Rectal smooth muscle tissue (tissue), 1 donor: Measurements from ENCODE around the gene SPR.

ENCODE experiments used
- H3K27ac ChIP-seq: one replicate; pipeline ENCODE4 v1.7.0; 2013; ENCODE audit warnings: low read depth, low read length, inconsistent platforms
- H3K27me3 ChIP-seq: one replicate; pipeline ENCODE4 v1.7.0; 2013; ENCODE audit warnings: low read length; ENCODE audit not compliant: control insufficient read depth, insufficient read depth
- H3K36me3 ChIP-seq: one replicate; pipeline ENCODE4 v1.7.0; 2013; ENCODE audit warnings: low read length; ENCODE audit not compliant: control insufficient read depth, insufficient read depth
- H3K4me1 ChIP-seq: one replicate; pipeline ENCODE4 v1.7.0; 2013; ENCODE audit warnings: low read length; ENCODE audit not compliant: control insufficient read depth, insufficient read depth
- H3K4me3 ChIP-seq: one replicate; pipeline ENCODE4 v1.7.0; 2013; ENCODE audit warnings: low read length
- H3K9ac ChIP-seq: one replicate; pipeline ENCODE4 v1.7.0; 2013; ENCODE audit warnings: low read length

The SPR gene

DNA sequence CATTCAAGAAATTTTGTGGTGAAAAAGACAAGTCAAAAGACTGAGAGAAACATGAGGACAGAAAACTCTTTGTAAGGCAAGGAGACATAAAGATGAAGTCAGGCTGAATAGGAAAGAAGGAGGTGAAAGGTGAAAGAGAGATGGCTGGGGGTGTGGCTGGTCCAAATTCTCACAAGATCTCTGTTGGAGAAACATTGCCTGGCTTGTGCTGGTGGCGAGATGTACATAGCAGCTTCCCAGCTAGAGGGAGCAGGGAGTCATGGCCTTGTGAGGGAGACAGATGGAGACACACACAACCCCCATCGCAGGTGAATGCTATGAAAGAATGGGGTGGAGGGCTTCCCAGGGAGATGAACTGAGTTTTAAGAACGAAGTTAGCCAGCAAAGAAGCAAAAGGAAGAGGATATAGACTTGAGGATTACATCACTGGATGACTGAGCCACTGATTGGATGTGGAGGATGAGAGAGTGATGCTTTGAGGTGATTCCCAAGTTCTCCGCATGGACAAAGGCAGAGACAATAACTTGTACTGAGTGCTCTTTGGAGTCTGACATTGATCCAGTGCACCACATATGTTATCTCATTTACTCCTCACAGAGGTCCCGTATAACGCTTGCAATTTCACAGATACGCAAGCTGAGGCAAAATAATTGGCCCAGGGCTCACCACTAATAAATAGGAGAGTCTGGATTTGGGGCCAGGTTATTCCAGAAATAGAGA is 26.4 kb downstream of the SPR start:
- H3K27ac ChIP-seq, result no peak overlapping the region
- peaks cover 9% of the 10 kb centered on the region for H3K4me1 ChIP-seq
- no peaks in the 10 kb centered on the region for H3K36me3 ChIP-seq
- H3K27me3 ChIP-seq, result peaks cover 48% of the 10 kb centered on the region
- H3K9ac ChIP-seq, result no peak overlapping the region
- no peak overlapping the region for H3K4me3 ChIP-seq

DNA sequence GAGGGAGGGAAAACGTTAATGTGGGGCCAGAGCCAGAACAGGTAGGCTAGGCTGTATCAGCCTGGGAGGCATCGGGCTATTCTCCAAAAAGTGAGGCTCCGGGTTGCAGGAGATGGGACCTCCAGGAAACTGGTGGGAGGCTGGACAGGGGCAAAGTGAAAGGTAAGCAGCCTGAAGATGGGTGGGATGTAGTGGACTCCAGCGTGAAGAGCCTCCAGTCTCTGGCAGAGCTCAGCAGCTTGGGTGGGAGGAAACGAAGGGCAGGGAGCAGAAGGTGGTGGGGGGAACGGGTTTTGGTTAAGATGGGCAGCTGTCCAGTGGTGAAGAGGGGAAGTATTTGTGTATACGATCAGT is 27.0 kb downstream of the SPR start:
- Histone ChIP-seq H3K4me3 (no peak overlapping the region), H3K36me3 (no peaks in the 10 kb centered on the region), H3K27me3 (peaks cover 51% of the 10 kb centered on the region), H3K9ac (no peak overlapping the region), H3K27ac (no peak overlapping the region), H3K4me1 (peaks cover 10% of the 10 kb centered on the region)

DNA sequence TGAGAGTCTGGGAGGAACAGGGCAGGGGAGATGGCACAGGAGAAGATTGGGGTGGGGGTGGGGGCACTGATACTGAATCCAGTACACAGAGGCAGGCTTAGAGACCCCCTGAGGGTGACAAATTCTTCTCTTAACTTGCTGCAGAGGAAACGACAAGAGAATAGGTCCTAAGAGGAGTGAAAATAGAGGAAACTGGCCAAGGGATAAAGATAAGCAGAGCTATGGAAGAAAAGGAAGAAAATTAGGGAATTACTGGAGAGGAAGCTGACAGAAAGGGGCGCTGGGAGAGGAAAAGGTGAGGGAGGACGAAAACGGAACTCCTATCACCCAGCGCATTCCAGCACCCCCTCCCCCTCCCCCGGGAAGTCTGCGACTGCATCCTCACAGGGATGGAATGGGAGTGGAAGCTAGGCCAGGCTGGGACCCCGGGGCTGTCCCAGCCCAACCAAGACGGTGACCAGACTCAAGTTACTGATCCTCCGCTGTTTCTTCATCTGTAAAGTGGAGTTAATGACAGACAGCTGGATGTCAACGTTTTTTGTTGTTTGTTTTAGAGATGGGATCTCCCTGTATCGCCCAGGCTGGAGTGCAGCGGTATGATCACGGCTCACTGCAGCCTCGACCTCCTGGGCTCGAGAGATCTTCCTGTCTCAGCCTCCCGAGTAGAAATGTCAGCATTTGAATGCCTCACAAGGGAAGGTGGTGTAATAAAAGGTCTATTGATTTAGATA is 27.5 kb downstream of the SPR start:
- Histone ChIP-seq H3K4me1 (peaks cover 10% of the 10 kb centered on the region), H3K4me3 (no peak overlapping the region), H3K27me3 (peaks cover 46% of the 10 kb centered on the region), H3K36me3 (no peaks in the 10 kb centered on the region), H3K9ac (no peak overlapping the region), H3K27ac (no peak overlapping the region)

DNA sequence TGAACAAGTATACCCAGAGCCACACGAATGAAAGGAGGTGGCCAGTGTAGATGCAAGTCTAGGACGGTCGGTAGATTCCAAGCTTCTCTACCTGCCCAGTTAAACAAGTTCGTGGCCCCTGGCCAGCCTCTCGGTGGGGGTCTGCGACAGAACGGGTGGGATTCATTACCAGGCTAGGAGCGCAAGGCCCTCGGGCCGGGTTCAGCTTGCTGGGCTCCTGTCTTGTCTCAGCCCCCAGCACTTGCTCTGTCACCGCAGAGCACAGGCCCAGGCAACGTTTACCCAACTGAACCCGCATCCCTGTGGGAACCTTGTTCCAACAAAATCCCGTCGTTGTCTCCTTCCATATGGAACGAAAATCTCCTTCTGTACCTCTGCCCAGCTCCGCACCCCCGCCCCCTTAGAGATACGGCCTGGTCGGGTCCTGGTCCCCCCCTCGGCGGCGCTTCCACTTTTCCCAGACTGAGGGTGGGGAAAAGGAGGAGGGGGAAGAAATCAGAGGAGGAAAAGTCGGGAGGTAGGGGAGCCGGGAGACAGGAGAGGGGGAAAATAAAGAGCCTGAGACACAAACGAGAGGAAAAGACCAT is 28.2 kb downstream of the SPR start:
- peaks cover 53% of the 10 kb centered on the region for H3K27me3 ChIP-seq
- peaks cover 10% of the 10 kb centered on the region for H3K4me1 ChIP-seq
- H3K36me3 ChIP-seq, result no peaks in the 10 kb centered on the region
- H3K9ac ChIP-seq, result no peak overlapping the region
- peak overlapping the region; percentile 61 for H3K4me3 ChIP-seq
- H3K27ac ChIP-seq, result no peak overlapping the region

DNA sequence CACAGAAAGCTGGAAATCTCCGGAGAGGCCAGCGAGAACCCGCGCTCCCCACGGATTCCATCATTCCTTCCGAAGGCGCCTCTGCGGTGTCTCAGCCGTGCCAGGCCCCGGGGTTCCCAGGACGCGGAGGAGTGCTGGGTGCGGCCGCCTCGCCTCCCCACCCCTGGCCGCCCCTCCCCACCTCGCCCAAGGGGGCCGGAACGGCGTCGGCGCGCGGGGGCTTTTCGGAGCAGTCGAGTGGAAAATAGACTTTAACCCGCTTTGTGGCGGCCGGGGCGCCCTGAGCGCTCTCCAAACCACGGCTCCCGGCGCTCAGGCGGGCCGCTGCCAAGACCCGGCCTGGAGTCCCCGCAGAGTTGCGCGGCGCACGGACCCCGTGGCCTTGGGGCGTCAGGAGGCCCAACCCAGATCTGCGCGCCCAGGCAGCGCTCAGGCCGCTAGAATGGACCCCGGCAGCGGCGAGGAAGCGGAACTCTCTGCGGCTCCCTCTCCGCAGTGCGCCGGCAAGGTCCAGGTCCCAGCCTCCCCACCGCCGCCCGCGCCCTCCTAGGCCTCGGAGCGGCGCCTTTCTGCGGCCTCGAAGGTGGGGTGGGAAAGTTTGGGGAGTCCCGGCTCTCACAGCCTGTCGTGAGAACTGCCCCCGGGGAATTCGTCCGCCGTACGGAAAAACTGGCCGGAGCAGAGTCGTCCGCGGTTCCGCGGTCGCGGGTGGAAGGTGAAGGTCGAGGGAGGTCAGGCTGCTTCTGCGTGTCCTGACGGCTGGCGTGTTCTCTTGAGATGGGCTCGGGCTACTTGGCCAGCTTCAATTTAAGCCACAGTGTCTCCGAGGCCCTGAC is 28.9 kb downstream of the SPR start:
- Histone ChIP-seq H3K27ac (no peak overlapping the region), H3K36me3 (no peaks in the 10 kb centered on the region), H3K4me1 (peaks cover 10% of the 10 kb centered on the region), H3K4me3 (peak overlapping the region; percentile 61), H3K27me3 (peaks cover 59% of the 10 kb centered on the region), H3K9ac (no peak overlapping the region)

DNA sequence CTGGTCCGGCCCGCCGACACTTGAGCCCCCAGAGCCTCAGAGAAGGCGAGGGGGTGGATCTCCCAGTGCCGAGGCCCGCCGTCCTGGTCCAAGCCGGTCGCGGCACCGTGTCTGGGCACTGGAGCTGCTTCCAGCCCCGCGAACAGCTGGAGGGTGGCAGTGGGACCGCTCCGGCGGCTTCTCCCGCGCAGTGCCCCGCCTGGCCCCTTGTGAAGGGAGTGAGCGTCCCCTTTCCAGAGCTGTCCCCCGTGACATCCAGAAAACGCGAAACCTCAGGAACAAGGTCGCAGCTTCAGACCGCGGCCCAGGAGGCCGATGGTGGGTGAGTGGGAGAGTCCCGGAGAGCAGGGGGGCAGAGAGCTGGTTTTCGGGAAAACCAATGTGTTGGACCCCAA is 29.5 kb downstream of the SPR start:
- Histone ChIP-seq H3K4me3 (peak overlapping the region; percentile 61), H3K36me3 (no peaks in the 10 kb centered on the region), H3K4me1 (peaks cover 10% of the 10 kb centered on the region), H3K27me3 (peaks cover 65% of the 10 kb centered on the region), H3K27ac (no peak overlapping the region), H3K9ac (no peak overlapping the region)

DNA sequence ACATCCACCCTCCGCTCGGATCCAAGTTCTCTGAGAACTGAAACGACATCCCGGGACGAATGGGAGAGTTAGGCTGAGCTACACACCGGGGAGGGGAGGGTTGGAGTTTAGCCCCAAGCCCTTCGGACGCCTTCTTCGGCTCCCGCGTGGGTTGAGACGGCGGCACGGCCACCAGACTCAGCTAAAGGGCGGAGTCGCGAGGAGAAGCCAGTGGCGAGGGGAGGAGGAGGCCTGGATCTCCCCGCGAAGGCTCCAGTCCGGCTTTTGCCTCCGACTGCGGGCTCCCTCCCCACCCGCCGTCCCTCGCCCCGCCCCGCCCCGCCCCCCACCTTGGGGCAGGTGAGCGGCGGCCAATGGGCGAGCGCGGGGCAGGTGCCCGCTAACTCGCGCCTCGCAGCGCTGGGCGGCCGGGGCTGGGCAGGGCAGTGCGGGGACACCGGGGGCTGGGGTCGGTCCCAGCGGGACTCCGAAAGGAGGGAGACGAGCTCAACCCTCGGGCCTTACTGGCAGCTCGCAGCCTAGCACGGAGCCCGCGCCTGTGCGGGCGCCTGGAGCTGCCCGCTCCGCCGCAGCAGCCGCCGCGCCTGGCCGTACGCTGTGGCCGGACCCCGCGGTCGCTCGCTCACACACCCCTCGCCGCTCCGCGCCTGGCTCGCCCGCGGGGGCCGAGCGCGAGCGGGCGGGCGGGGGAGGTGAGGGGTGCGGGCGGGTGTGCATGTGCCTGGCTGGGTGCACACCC is 30.1 kb downstream of the SPR start, which contains the start of gene EMX1:
EMX1 (plus strand) TSS at position 382 of the 739 bp plus-strand sequence; CDS start at position 716, 334 bp downstream.
- H3K27me3 ChIP-seq, result peaks cover 69% of the 10 kb centered on the region
- peak within 1 kb of the TSS; percentile 61 for H3K4me3 ChIP-seq
- no peak within 1 kb of the TSS for H3K9ac ChIP-seq
- H3K4me1 ChIP-seq, result peaks cover 10% of the 10 kb centered on the region
- no peaks in the 10 kb centered on the region for H3K36me3 ChIP-seq
- no peak within 1 kb of the TSS for H3K27ac ChIP-seq

DNA sequence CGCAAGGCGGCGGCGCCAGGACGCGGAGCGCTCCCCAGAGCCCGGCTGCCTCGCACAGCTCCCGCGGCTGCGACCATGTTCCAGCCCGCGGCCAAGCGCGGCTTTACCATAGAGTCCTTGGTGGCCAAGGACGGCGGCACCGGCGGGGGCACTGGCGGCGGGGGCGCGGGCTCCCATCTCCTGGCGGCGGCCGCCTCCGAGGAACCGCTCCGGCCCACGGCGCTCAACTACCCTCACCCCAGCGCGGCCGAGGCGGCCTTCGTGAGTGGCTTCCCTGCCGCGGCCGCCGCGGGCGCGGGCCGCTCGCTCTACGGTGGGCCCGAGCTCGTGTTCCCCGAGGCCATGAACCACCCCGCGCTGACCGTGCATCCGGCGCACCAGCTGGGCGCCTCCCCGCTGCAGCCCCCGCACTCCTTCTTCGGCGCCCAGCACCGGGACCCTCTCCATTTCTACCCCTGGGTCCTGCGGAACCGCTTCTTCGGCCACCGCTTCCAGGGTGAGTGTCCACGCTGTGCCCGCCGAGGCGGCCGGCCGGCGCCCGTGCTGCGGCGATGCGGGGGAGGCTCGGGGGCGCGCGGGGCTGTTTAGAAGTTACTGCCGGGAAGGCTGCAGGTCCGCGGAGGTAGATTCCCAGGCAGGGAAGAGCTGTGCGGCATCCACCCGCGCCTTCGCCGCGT is 30.8 kb downstream of the SPR start:
- no peak overlapping the region for H3K9ac ChIP-seq
- no peaks in the 10 kb centered on the region for H3K36me3 ChIP-seq
- no peak overlapping the region for H3K4me3 ChIP-seq
- H3K4me1 ChIP-seq, result peaks cover 10% of the 10 kb centered on the region
- no peak overlapping the region for H3K27ac ChIP-seq
- peaks cover 77% of the 10 kb centered on the region for H3K27me3 ChIP-seq

DNA sequence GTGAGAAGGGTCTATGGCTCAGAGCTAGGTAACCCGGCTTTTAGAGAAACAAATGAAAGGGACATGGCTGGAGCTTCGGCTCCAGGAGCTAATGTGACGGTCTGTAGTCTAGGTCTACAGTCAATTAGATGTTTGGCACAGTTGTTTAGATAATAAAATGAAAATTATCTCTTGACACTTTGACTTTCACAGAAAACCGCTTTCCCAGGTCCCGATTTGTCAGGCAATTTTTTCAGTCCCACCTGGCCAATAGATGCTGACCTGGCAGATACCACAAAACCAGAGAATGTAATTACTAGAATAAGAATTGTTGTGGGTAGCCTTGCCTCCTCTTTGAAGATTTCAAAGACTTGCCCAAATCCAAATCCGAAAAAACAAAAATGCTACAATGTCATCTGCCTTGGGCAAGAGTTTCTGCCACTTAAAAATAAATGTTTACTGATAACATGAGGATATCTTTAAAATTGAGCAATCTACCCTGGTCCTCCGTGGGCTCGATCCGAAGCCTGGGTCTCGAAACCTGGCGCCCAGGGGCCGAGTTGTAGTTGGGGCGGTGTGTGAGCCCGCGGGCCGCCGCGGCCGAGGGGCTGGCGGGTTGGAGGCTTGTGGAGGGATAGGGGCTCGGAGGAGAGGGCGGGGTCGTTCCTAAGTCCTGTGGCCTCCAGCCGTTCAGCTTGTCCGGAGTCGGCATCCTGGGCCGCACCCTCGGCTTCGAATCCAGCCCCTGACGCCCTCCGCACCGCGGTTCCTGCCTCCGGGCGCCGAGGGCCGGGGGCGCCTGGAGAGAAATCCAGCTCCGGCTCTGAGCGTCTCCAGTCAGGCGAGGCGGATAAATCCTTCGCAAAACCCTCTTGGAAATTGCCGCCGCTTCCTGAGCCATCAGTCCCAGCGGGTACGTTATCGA is 32.5 kb downstream of the SPR start:
- Histone ChIP-seq H3K9ac (no peak overlapping the region), H3K36me3 (no peaks in the 10 kb centered on the region), H3K27ac (no peak overlapping the region), H3K4me1 (peaks cover 10% of the 10 kb centered on the region), H3K4me3 (peak overlapping the region; percentile 3), H3K27me3 (peaks cover 74% of the 10 kb centered on the region)

DNA sequence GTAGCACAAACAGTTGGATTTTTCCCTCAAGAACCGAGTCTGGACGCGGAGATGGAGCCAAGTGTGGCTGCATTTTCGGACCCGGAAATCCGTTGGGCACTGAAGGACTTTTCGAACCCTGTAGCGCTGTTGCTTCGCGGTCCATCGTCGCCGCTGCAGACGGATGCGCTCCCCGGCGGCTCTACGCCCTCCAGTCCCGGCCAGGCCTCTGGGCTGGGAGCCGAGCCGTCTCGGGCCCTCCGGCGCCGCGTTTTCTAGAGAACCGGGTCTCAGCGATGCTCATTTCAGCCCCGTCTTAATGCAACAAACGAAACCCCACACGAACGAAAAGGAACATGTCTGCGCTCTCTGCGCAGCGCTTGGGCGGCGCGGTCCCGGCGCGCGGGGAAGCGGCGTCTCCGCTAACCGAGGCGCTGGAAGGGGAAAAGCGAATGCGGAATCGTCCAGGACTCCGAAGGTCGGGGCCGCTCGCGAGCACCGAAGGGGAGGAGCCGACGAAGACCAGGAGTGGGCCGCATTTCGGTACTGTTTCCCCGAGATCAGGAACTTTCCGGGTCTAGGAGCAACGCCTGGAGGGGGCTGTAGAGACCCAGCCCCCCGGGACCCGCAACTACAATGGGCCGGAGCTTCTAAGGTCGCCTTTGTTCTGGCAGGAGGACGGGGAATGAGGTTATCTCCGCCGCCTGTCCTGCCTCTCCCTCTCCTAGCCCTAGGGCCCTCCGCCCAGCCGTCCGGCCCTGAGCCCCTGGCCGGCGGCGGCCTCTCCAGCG is 33.3 kb downstream of the SPR start:
- Histone ChIP-seq H3K4me1 (peaks cover 8% of the 10 kb centered on the region), H3K27ac (no peak overlapping the region), H3K4me3 (peak overlapping the region; percentile 3), H3K27me3 (peaks cover 74% of the 10 kb centered on the region), H3K36me3 (no peaks in the 10 kb centered on the region), H3K9ac (no peak overlapping the region)
